PC-3 (cell line): ENCODE results near the gene PTRH2.

Experiments used
- CTCF ChIP-seq: fragments of 300-600 bp; sonication (generic); conservative IDR thresholded peaks from 2 replicates; pipeline ENCODE4 v1.5.1; 2017; ENCODE audit warnings: antibody characterized with exemption, low read depth, mild to moderate bottlenecking, low read length
- EZH2 ChIP-seq: fragments of 300-600 bp; sonication (generic); IDR thresholded peaks from one replicate; pipeline ENCODE4 v1.6.1; 2017; ENCODE audit warnings: antibody characterized with exemption, mild to moderate bottlenecking, low read length; ENCODE audit not compliant: unreplicated experiment
- EZH2phosphoT487 ChIP-seq: fragments of 300-600 bp; sonication (generic); IDR thresholded peaks from 2 replicates; pipeline ENCODE4 v1.6.1; 2018; ENCODE audit warnings: mild to moderate bottlenecking, antibody characterized with exemption, low read length, borderline replicate concordance

GRCh38 chr17:59671386-59671785 is 35.8 kb downstream of the PTRH2 start:
- no peak for TF ChIP-seq CTCF
- TF ChIP-seq EZH2phosphoT487: no peak
- TF ChIP-seq EZH2: no peak
